NCI-H1436 treated with DMSO at 0.1 percent for 48 hours (cell line): Measurements from ENCODE around the gene PLD4.
"Not testable (repeated sequence)": the region's sequence is repeated elsewhere in the genome, so short reads cannot be mapped to it uniquely, and the experiment has no call there.

ENCODE experiments used
- DNase-seq: peaks from one replicate; lab custom pipeline; 2025; lab: John Stamatoyannopoulos, UW

Gene PLD4

GRCh38 chr14:104941508-104942365 lies 17.1 kb downstream of the PLD4 start:
- no peak for DNase-seq

GRCh38 chr14:104942586-104942985 lies 17.9 kb downstream of the PLD4 start:
- DNase-seq = no peak

- DNase-seq = not testable (repeated sequence)
These were observed 18.7 kb downstream of the PLD4 start for GRCh38 chr14:104943216-104944015.

GRCh38 chr14:104944016-104944308 lies 19.3 kb downstream of the PLD4 start:
- not testable (repeated sequence) for DNase-seq

GRCh38 chr14:104944436-104945205 lies 19.9 kb downstream of the PLD4 start:
- not testable (repeated sequence) for DNase-seq

GRCh38 chr14:104945266-104945665 lies 20.6 kb downstream of the PLD4 start:
- not testable (repeated sequence) for DNase-seq

- DNase-seq = not testable (repeated sequence)
These were observed 21.6 kb downstream of the PLD4 start for GRCh38 chr14:104945986-104946965.

- not testable (repeated sequence) for DNase-seq
These were observed 22.5 kb downstream of the PLD4 start for GRCh38 chr14:104947201-104947600.

GRCh38 chr14:104947881-104948735 lies 23.4 kb downstream of the PLD4 start:
- not testable (repeated sequence) for DNase-seq

- no peak for DNase-seq
These were observed 24.0 kb downstream of the PLD4 start for GRCh38 chr14:104948736-104949031.

- not testable (repeated sequence) for DNase-seq
These were observed 24.8 kb downstream of the PLD4 start for GRCh38 chr14:104949406-104949955.

GRCh38 chr14:104950021-104950420 lies 25.3 kb downstream of the PLD4 start:
- no peak for DNase-seq

GRCh38 chr14:104950701-104951100 lies 26.0 kb downstream of the PLD4 start:
- not testable (repeated sequence) for DNase-seq

GRCh38 chr14:104951863-104952657 lies 27.4 kb downstream of the PLD4 start:
- not testable (repeated sequence) for DNase-seq

GRCh38 chr14:104953097-104953496 lies 28.4 kb downstream of the PLD4 start:
- DNase-seq = no peak

GRCh38 chr14:104953896-104954656 lies 29.4 kb downstream of the PLD4 start:
- no peak for DNase-seq

- DNase-seq = no peak
These were observed 30.2 kb downstream of the PLD4 start for GRCh38 chr14:104954746-104955395.

- no peak for DNase-seq
These were observed 30.7 kb downstream of the PLD4 start for GRCh38 chr14:104955396-104955770.
